HepG2 (cell line): ENCODE measurements around the gene PTPRD.

ENCODE experiments used
- ARID2 ChIP-seq: sonication (generic); formaldehyde crosslinking; IDR thresholded peaks from 2 replicates; pipeline ENCODE4 v1.8.1; 2022; ENCODE audit warnings: mild to moderate bottlenecking, missing genetic modification reagents, borderline replicate concordance
- TF ChIP-seq, protein P1 (sequence below): sonication (generic); IDR thresholded peaks from 2 replicates; pipeline ENCODE4 v1.6.1; 2016; ENCODE audit warnings: low read depth, borderline replicate concordance
- TF ChIP-seq, protein P2 (sequence below): sonication (generic); formaldehyde crosslinking; IDR thresholded peaks from 2 replicates; pipeline ENCODE4 v1.5.0; 2020; ENCODE audit warnings: mild to moderate bottlenecking, missing genetic modification reagents, moderate library complexity

GRCh38 chr9:8484597-8485191 lies 2128.1 kb downstream of the PTPRD start:
- TF ChIP-seq, protein P1, sequence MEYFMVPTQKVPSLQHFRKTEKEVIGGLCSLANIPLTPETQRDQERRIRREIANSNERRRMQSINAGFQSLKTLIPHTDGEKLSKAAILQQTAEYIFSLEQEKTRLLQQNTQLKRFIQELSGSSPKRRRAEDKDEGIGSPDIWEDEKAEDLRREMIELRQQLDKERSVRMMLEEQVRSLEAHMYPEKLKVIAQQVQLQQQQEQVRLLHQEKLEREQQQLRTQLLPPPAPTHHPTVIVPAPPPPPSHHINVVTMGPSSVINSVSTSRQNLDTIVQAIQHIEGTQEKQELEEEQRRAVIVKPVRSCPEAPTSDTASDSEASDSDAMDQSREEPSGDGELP, result no peak
- TF ChIP-seq, protein P2, sequence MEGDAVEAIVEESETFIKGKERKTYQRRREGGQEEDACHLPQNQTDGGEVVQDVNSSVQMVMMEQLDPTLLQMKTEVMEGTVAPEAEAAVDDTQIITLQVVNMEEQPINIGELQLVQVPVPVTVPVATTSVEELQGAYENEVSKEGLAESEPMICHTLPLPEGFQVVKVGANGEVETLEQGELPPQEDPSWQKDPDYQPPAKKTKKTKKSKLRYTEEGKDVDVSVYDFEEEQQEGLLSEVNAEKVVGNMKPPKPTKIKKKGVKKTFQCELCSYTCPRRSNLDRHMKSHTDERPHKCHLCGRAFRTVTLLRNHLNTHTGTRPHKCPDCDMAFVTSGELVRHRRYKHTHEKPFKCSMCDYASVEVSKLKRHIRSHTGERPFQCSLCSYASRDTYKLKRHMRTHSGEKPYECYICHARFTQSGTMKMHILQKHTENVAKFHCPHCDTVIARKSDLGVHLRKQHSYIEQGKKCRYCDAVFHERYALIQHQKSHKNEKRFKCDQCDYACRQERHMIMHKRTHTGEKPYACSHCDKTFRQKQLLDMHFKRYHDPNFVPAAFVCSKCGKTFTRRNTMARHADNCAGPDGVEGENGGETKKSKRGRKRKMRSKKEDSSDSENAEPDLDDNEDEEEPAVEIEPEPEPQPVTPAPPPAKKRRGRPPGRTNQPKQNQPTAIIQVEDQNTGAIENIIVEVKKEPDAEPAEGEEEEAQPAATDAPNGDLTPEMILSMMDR (CRISPR knock-in tag), result no peak
- no peak for TF ChIP-seq ARID2 (CRISPR knock-in tag)
